Measurements from ENCODE around the gene PLD3. TPM values are rescaled to one million over a fixed set of nuclear protein-coding genes. Genes with fewer than 3 reads are reported as not detected.

The PLD3 gene
- total RNA-seq, 4 donors from 2014 or later, result 61.9 to 210 (median 162) TPM

DNA sequence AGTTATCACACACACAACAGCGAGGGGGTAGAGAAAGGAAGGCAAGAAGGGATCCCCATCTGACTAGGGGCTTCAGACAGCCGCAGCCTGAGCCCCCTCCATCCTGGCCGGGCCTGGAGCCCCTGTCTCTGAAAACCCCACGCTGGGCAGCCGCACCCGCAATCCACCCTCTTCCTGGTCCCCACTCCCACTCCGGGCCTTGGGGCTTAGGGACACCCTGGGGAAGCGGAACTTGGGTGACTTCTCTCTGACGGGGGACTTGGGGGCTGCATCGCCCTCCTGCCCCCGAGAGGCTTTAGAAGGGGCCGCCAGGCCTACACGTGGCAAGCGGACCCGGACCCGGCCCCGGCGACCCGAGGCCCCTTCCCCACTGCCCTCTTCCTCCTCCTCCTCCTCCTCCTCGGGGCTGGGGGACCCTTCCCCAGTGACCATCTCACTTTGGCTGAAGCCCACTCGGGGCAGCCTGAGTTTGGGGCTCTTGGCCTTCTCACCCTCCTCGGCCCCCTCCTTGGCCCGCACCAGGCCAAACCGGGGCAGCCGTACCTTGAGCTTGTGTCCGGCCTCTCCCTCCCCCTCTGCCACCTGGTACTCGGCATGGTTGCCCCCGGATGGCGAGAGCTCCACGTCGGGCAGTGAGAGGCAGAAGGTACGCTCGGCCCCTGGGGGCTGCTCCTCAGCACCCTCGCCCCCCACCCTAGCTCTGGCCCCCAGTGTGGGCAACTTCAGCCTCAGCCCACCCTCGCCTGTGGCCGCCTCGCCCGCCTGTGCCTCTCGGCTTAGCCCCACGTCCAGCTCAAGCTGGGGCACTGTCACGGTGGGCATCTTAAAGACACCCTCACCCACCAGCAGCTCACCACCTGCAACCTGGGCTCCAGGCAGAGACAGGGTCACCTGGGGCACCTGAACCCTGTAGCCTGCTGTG lies 45.7 kb downstream of the PLD3 start:
- no peak for TF ChIP-seq POLR2A (IDR thresholded peaks at IDR 0.05)
- TF ChIP-seq, protein P1, sequence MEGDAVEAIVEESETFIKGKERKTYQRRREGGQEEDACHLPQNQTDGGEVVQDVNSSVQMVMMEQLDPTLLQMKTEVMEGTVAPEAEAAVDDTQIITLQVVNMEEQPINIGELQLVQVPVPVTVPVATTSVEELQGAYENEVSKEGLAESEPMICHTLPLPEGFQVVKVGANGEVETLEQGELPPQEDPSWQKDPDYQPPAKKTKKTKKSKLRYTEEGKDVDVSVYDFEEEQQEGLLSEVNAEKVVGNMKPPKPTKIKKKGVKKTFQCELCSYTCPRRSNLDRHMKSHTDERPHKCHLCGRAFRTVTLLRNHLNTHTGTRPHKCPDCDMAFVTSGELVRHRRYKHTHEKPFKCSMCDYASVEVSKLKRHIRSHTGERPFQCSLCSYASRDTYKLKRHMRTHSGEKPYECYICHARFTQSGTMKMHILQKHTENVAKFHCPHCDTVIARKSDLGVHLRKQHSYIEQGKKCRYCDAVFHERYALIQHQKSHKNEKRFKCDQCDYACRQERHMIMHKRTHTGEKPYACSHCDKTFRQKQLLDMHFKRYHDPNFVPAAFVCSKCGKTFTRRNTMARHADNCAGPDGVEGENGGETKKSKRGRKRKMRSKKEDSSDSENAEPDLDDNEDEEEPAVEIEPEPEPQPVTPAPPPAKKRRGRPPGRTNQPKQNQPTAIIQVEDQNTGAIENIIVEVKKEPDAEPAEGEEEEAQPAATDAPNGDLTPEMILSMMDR (IDR thresholded peaks at IDR 0.05), result no peak
- no peak for DNase-seq
- Histone ChIP-seq H3K36me3 (no peaks in the 10 kb centered on the region), H3K9me3 (no peaks in the 10 kb centered on the region), H3K4me1 (peaks cover 0 to 5% (median 0%) of the 10 kb centered on the region in 4 donors), H3K27me3 (no peaks in the 10 kb centered on the region), H3K27ac (no peak overlapping the region), H3K4me3 (no peak overlapping the region)

DNA sequence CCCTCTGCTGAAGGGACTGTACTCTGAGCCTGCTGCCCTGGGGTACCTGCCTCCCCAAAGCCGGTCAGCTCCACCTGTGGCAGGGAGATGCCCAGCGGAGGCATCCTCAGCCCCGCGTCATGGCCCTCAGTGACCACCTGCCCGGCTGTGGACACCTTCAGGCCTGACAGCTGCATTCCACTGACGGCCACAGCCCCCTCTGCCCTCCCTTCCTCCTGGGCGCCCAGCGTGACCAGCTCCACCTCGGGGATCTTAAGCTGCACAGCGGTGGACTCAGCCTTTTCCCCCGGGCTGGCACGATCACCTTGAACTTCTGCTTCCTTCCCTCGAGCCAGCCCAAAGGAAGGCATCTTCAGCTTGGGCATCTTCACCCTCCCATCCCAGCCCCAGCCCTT lies 46.3 kb downstream of the PLD3 start:
- DNase-seq, result no peak
- H3K4me3 ChIP-seq, result no peak overlapping the region
- no peak overlapping the region for H3K27ac ChIP-seq
- no peak for TF ChIP-seq POLR2A (IDR thresholded peaks at IDR 0.05)
- TF ChIP-seq, protein P1 (IDR thresholded peaks at IDR 0.05), result no peak
- H3K9me3 ChIP-seq, result no peaks in the 10 kb centered on the region
- peaks cover 0 to 5% (median 0%) of the 10 kb centered on the region in 4 donors for H3K4me1 ChIP-seq
- no peaks in the 10 kb centered on the region for H3K36me3 ChIP-seq
- H3K27me3 ChIP-seq, result no peaks in the 10 kb centered on the region

DNA sequence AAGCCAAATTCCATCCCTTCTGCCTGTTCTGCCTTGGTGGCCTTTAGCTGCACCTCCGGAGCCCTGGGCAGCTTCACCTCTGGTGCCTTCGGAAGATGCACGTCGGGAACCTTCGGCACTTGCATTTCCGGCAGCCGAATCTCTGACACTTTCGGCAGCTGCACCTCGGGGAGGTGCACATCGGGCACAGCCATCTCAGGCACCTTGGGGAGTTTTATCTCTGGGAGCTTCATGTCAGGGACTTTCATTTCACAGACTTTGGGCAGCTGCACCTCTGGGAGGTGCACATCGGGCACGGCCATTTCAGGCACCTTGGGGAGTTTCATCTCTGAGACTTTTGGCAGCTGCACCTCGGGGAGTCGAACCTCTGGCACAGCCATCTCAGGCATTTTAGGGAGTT lies 47.5 kb downstream of the PLD3 start:
- H3K9me3 ChIP-seq, result no peaks in the 10 kb centered on the region
- H3K4me3 ChIP-seq, result no peak overlapping the region
- peaks cover 0 to 5% (median 0%) of the 10 kb centered on the region in 4 donors for H3K4me1 ChIP-seq
- no peaks in the 10 kb centered on the region for H3K27me3 ChIP-seq
- DNase-seq, result no peak
- H3K27ac ChIP-seq, result no peak overlapping the region
- TF ChIP-seq POLR2A (IDR thresholded peaks at IDR 0.05), result no peak
- TF ChIP-seq, protein P1 (IDR thresholded peaks at IDR 0.05), result no peak
- no peaks in the 10 kb centered on the region for H3K36me3 ChIP-seq

DNA sequence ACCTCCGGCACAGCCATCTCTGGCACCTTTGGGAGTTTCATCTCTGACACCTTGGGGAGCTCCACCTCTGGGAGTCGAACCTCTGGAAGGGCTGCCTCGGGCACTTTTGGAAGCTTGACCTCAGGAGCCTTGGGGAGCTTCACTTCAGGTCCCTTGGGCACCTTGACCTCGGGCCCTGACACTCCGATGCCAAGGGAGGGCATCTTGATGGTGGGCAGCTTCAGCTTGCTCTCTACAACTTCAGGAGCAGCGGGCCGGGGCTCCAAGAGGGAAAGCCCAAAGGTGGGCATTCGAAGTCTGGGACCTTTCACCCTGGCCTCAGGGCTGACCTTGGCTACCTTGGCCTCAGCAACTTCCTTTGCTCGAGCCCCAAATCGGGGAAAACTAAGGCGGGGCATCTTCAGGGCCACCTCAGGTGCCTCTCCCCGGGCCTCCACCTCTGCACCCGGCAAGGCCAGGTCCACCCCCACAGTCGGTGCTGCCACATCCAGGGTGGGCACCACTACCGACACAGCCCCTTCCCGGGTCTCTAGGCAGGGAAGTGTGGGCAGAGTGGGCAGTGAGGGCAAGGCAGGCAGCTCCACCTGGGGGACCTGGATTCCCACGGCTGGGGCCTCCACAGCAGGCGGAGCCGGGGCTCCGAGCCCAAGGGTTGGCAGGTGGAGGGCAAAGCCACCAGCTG lies 48.5 kb downstream of the PLD3 start:
- no peak overlapping the region for H3K4me3 ChIP-seq
- no peaks in the 10 kb centered on the region for H3K9me3 ChIP-seq
- H3K36me3 ChIP-seq, result no peaks in the 10 kb centered on the region
- peaks cover 0 to 5% (median 0%) of the 10 kb centered on the region in 4 donors for H3K4me1 ChIP-seq
- no peak overlapping the region for H3K27ac ChIP-seq
- no peak for DNase-seq
- no peaks in the 10 kb centered on the region for H3K27me3 ChIP-seq
- TF ChIP-seq POLR2A (IDR thresholded peaks at IDR 0.05), result no peak
- TF ChIP-seq, protein P1 (IDR thresholded peaks at IDR 0.05), result no peak

GRCh38 chr19:40397568-40397906 lies 49.0 kb downstream of the PLD3 start:
- Histone ChIP-seq H3K9me3 (no peaks in the 10 kb centered on the region), H3K4me3 (no peak overlapping the region), H3K27me3 (no peaks in the 10 kb centered on the region), H3K27ac (no peak overlapping the region), H3K36me3 (no peaks in the 10 kb centered on the region), H3K4me1 (peaks cover 0 to 5% (median 0%) of the 10 kb centered on the region in 4 donors)
- TF ChIP-seq, protein P1 (IDR thresholded peaks at IDR 0.05), result no peak
- no peak for DNase-seq
